Neutrophil (primary cell): ENCODE data around the gene ZKSCAN4.

Source experiments
- H3K27ac ChIP-seq: fragments of 200-600 bp; sonication (generic); 2 replicates; pipeline ENCODE4 v1.5.1; 2016; ENCODE audit warnings: mild to moderate bottlenecking, moderate library complexity
- H3K27me3 ChIP-seq: fragments of 200-600 bp; sonication (generic); 2 replicates; pipeline ENCODE4 v1.6.0; 2016; ENCODE audit warnings: mild to moderate bottlenecking
- H3K36me3 ChIP-seq: fragments of 200-600 bp; sonication (generic); 2 replicates; pipeline ENCODE4 v1.5.1; 2017
- H3K4me1 ChIP-seq, 2 experiments: fragments of 200-600 bp in 1 of 2; sonication (generic) in 1 of 2; 1 replicate in 1 of 2; 2 replicates in 1 of 2; pipeline versions ENCODE4 v1.5.1 to v1.6.1; 2013 to 2016; ENCODE audit warnings: low read depth in 1 of 2, low read length in 1 of 2, mild to moderate bottlenecking in 1 of 2, moderate library complexity in 1 of 2; ENCODE audit not compliant: control insufficient read depth in 1 of 2, insufficient read depth in 1 of 2
- H3K4me3 ChIP-seq, 2 experiments: fragments of 200-600 bp in 1 of 2; sonication (generic) in 1 of 2; 1 replicate in 1 of 2; 2 replicates in 1 of 2; pipeline ENCODE4 v1.5.1; 2013 to 2016; ENCODE audit warnings: low read depth in 1 of 2, low read length in 1 of 2, mild to moderate bottlenecking in 1 of 2, moderate library complexity in 1 of 2
- H3K9me3 ChIP-seq: fragments of 200-600 bp; sonication (generic); 2 replicates; pipeline ENCODE4 v1.5.1; 2016
- TF ChIP-seq, protein P1 (sequence below): fragments of 200-600 bp; sonication (generic); IDR thresholded peaks from 2 replicates; pipeline ENCODE4 v1.5.1; 2016; ENCODE audit warnings: antibody characterized with exemption

ZKSCAN4 gene

DNA sequence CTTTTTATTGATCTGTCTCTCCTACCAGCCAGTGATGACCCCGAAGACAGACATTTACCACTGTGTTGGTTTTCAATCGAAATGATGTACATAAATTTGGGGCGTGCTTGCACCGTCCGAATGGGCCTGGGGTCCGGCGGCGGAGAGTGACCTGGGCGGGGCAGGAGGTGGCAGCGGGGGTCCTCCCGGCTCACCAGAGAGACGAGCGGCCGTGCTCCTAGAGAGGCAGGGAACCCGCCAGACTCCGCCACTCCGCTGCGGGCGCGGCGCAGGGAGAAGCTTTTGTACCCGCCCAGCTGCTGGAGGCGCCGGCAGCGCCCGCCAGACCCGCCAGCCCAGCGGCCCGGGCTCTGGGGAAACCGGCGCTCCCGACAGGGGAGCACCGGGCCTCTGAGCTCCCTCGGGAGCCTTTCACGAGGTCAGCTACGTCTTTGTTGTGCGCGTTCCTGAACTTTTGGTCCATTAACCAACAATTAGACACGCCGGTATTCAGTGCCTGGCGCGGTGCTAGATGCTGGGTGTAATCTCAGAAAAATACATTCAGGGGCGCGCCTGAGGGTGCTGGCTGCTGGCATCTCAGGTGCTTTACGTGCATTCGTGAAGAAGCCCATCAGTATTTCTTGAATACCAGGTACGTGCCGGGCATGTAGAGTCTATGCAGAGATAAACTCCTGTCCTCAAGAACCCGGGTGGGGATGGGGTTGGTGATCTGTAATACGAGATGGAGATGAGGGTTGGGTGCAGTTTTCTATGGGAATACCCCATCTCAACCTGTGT is 29.4 kb upstream of the ZKSCAN4 start, which contains the start of gene PGBD1:
Gene PGBD1, plus strand, starts transcription at position 285 of the 777 bp plus-strand sequence. CDS start 2,242 bp downstream, outside the sequence.
- H3K27ac ChIP-seq: no peak within 1 kb of the TSS
- no peaks in the 10 kb centered on the region for H3K9me3 ChIP-seq
- peaks cover 14% of the 10 kb centered on the region for H3K36me3 ChIP-seq
- H3K4me3 ChIP-seq: peak within 1 kb of the TSS; percentile 32 to 50
- peaks cover 39% of the 10 kb centered on the region for H3K27me3 ChIP-seq
- TF ChIP-seq, protein P1, sequence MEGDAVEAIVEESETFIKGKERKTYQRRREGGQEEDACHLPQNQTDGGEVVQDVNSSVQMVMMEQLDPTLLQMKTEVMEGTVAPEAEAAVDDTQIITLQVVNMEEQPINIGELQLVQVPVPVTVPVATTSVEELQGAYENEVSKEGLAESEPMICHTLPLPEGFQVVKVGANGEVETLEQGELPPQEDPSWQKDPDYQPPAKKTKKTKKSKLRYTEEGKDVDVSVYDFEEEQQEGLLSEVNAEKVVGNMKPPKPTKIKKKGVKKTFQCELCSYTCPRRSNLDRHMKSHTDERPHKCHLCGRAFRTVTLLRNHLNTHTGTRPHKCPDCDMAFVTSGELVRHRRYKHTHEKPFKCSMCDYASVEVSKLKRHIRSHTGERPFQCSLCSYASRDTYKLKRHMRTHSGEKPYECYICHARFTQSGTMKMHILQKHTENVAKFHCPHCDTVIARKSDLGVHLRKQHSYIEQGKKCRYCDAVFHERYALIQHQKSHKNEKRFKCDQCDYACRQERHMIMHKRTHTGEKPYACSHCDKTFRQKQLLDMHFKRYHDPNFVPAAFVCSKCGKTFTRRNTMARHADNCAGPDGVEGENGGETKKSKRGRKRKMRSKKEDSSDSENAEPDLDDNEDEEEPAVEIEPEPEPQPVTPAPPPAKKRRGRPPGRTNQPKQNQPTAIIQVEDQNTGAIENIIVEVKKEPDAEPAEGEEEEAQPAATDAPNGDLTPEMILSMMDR: no peak
- peaks cover 8 to 15% of the 10 kb centered on the region in 2 experiments for H3K4me1 ChIP-seq

DNA sequence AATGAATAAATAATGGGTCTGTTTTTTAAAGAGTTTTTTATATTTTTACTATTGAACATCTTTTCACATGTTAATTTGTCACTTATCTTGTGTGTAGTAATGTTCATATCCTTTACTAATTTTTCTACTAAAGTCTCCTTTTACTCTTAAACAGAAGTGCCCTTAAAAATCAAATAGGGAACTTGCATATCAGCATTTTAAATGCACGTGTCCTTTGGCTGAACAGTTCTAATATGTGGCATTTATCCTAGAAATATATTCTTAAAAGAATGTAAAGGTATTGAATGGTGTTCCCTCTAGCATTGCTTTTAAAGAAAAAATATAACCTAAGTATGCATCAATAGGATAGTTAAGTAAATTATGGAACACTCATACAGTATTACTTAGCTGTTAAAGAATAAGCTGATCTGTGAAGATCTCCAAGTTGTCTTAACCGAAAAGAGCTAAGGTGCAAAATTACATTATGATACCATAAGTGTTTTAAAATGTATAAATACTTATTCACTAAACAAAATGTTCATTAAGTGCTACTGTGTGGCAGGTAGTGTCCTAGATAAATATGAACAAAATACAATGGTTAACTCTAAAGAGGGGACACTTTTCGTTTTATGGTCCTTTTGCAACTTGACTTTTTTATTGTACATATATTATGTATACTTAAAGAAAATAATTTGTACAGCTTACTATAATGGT is 28.7 kb upstream of the ZKSCAN4 start:
- Histone ChIP-seq H3K4me1 (peaks cover 8 to 15% of the 10 kb centered on the region in 2 experiments), H3K4me3 (peak overlapping the region in 1 of 2 experiments; percentile 50), H3K9me3 (no peaks in the 10 kb centered on the region), H3K36me3 (peaks cover 22% of the 10 kb centered on the region), H3K27ac (no peak overlapping the region), H3K27me3 (peaks cover 39% of the 10 kb centered on the region)
- TF ChIP-seq, protein P1: no peak

DNA sequence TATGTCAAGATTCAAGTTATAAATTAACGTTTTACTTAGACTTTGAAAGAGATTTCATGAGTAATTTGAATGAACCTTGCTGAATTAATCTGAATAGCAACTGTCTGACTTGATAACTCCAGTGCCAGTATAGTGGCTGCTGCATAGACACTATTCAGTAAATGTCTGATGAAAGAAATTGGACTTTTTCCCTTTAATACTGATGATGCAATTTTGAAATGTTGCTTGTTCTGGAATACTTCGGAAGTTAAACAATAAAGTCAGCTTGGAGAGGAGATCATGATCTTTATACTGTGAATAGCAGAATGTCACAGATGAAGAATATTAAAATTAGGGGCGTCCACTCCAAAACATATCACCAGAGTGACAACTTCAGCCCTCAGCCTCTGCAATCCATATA is 25.7 kb upstream of the ZKSCAN4 start:
- H3K27me3 ChIP-seq: peaks cover 39% of the 10 kb centered on the region
- no peaks in the 10 kb centered on the region for H3K9me3 ChIP-seq
- peaks cover 8 to 15% of the 10 kb centered on the region in 2 experiments for H3K4me1 ChIP-seq
- H3K36me3 ChIP-seq: peaks cover 38% of the 10 kb centered on the region
- TF ChIP-seq, protein P1: no peak
- H3K4me3 ChIP-seq: no peak overlapping the region
- no peak overlapping the region for H3K27ac ChIP-seq

DNA sequence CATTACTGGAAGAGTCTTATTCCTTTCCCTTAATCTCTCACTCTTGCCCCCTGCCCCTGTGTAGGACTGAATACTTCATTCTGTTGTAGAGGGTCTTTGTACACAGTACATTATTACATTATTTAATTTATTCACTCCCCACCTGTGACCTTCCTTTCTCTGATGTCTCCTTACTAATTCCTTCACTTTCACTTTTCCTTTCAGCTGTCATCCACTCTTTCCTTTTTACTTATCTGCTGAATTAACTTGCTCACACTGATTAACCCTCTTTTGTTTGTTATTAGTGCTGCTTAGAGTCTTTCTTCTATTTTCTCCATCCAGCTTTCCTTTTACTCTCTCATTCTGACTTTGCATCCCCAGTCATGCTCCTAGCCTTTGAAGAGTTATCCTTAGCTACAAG is 22.8 kb upstream of the ZKSCAN4 start:
- TF ChIP-seq, protein P1: no peak
- peaks cover 11% of the 10 kb centered on the region for H3K27me3 ChIP-seq
- no peaks in the 10 kb centered on the region for H3K9me3 ChIP-seq
- peaks cover 49% of the 10 kb centered on the region for H3K36me3 ChIP-seq
- H3K27ac ChIP-seq: no peak overlapping the region
- no peak overlapping the region for H3K4me3 ChIP-seq
- no peaks in the 10 kb centered on the region for H3K4me1 ChIP-seq

DNA sequence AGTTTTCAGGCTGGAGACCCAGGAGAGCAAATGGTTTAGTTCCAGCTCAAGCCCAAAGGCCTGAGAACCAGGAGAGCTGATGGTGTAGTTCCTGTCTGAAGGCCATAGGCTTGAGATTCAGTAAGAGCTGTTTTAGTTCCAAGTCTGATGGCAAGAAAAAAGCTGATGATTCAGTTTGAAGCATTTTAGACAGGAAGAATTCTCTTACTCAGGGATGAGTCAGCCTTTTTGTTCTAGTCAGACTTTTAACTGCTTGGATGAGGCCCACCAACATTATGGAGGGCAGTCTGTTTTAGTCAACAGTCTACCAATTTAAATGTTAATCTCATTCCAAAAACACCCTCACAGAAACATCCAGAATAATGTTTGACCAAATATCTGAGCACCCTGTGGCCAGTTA is 17.4 kb upstream of the ZKSCAN4 start:
- Histone ChIP-seq H3K4me3 (no peak overlapping the region), H3K27me3 (peaks cover 6% of the 10 kb centered on the region), H3K9me3 (no peaks in the 10 kb centered on the region), H3K36me3 (peaks cover 20% of the 10 kb centered on the region), H3K4me1 (peaks cover 9 to 14% of the 10 kb centered on the region in 2 experiments), H3K27ac (no peak overlapping the region)
- TF ChIP-seq, protein P1: no peak
